ENCODE measurements around the gene TLE1. TPM values are rescaled to one million over a fixed set of nuclear protein-coding genes. Genes with fewer than 3 reads are reported as not detected.

TLE1 gene
- total and polyA plus RNA-seq, 2 of the 4 experiments (the other 2 are of a cell fraction): 36.0 to 51.0 TPM

DNA sequence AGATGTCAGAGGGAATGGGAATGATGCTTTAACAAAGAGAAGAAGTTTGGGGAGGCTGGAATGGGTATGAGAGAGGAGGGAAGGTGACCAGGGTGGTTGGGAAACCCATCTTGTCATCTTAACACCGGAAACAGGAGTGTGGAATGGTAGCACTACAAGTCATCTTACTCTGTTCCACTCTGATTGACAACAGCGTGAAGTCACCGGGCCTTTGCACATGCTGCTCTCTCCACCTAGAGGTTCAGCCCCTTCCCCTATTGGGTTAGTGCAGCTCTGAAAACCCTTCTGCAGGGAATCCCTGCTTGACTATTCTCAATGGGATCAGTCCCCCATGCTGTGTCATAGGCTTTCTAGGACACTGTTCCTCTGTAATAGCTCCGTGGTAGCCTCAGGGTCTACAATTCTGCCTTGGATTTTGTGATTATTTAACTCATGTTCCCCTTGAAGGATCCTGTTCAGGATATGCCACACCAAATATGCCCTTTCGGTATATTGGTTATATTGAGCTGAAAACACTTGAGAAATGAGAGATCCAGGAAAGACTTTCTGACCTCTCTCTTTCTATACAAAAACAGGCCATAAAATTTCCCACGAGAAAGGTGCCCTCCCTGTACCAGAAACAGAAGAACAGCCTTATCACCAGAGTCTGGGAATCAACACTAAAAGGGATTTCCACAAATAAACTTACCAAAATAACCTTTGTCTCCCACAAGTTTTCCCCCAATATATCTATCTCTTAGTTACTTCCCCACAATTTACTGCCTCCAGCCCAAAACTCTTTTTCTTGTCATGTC is 86.3 kb downstream of the TLE1 start:
- intact Hi-C loops (cut with micrococcal nuclease): no loop called here
- H3K4ac ChIP-seq (ENCODE audit: low read depth, low read length): peak overlapping the region; percentile 64
- no peak for TF ChIP-seq MAZ (IDR thresholded peaks at IDR 0.05; ENCODE audit: borderline replicate concordance, low read depth, low read length)
- no peak for TF ChIP-seq NFE2L2 (IDR thresholded peaks at IDR 0.05; ENCODE audit: low read depth, low read length)
- no peak for TF ChIP-seq SMC3 (IDR thresholded peaks at IDR 0.05; ENCODE audit: low read depth, low read length)
- TF ChIP-seq, protein P1, sequence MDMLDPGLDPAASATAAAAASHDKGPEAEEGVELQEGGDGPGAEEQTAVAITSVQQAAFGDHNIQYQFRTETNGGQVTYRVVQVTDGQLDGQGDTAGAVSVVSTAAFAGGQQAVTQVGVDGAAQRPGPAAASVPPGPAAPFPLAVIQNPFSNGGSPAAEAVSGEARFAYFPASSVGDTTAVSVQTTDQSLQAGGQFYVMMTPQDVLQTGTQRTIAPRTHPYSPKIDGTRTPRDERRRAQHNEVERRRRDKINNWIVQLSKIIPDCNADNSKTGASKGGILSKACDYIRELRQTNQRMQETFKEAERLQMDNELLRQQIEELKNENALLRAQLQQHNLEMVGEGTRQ (IDR thresholded peaks at IDR 0.05; ENCODE audit: low read depth, low read length): no peak
- TF ChIP-seq CEBPB (IDR thresholded peaks at IDR 0.05; ENCODE audit: low read depth, low read length): no peak
- TF ChIP-seq, protein P2, sequence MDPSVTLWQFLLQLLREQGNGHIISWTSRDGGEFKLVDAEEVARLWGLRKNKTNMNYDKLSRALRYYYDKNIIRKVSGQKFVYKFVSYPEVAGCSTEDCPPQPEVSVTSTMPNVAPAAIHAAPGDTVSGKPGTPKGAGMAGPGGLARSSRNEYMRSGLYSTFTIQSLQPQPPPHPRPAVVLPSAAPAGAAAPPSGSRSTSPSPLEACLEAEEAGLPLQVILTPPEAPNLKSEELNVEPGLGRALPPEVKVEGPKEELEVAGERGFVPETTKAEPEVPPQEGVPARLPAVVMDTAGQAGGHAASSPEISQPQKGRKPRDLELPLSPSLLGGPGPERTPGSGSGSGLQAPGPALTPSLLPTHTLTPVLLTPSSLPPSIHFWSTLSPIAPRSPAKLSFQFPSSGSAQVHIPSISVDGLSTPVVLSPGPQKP (IDR thresholded peaks at IDR 0.05; ENCODE audit: borderline replicate concordance, low read depth, low read length): no peak
- TF ChIP-seq RAD21 (IDR thresholded peaks at IDR 0.05; ENCODE audit: low read length): no peak
- no peak for TF ChIP-seq MAFK (IDR thresholded peaks at IDR 0.05; ENCODE audit: low read depth, low read length)
- TF ChIP-seq RFX5 (IDR thresholded peaks at IDR 0.05; ENCODE audit: low read depth, low read length): no peak
- no peak for TF ChIP-seq FOS (IDR thresholded peaks at IDR 0.05; ENCODE audit: low read depth, low read length)
- no peak for TF ChIP-seq RCOR1 (IDR thresholded peaks at IDR 0.05; ENCODE audit: insufficient replicate concordance, low read length)
- TF ChIP-seq CHD1 (IDR thresholded peaks at IDR 0.05; ENCODE audit: low read depth, low read length): no peak
- no peak for TF ChIP-seq POLR2A (IDR thresholded peaks at IDR 0.05; ENCODE audit: low read depth, low read length)
- TF ChIP-seq BHLHE40 (IDR thresholded peaks at IDR 0.05; ENCODE audit: low read depth, low read length): no peak
- TF ChIP-seq MXI1 (IDR thresholded peaks at IDR 0.05; ENCODE audit: borderline replicate concordance, low read depth, low read length): no peak

More for the DNA sequence above, 86.3 kb downstream of the TLE1 start:
- CTCF ChIA-PET: interaction anchor here (0.6 kb wide), 1 partner anchor 101 kb away, joined by 3 read pairs; no protein-coding TSS in a partner anchor
- in situ Hi-C loops (cut with MboI; ENCODE audit: low sequenced_read_pairs) (no loop called here), dilution Hi-C loops (cut with HindIII; ENCODE audit: low sequenced_read_pairs, unreplicated experiment) (no loop called here)
- Histone ChIP-seq H2AK5ac (ENCODE audit: low read depth, low read length) (peak overlapping the region; percentile 50; the same call in 1 of the 2 replicates), H3K27ac (ENCODE audit: insufficient read depth, low read length) (no peak overlapping the region), H3K4me1 (ENCODE audit: control insufficient read depth, insufficient read depth, low read length) (peaks cover 10% of the 10 kb centered on the region), H3K36me3 (ENCODE audit: control insufficient read depth, insufficient read depth, low read length) (peaks cover 35% of the 10 kb centered on the region), H3K4me3 (ENCODE audit: insufficient read depth, low read depth, low read length) (no peak overlapping the region), H2AFZ (replicated peaks; ENCODE audit: low read length, poor library complexity) (no peak overlapping the region), H2BK120ac (ENCODE audit: low read depth, low read length) (peak overlapping the region; percentile 63), H4K5ac (ENCODE audit: low read depth, low read length) (peak overlapping the region; percentile 47), H4K91ac (ENCODE audit: insufficient read depth, low read depth, low read length) (peak overlapping the region; percentile 27; the same call in 1 of the 2 replicates), H2AK9ac (replicated peaks; ENCODE audit: low read depth, low read length, poor library complexity) (no peak overlapping the region), H3K27me3 (ENCODE audit: control insufficient read depth, insufficient read depth, low read length) (no peaks in the 10 kb centered on the region), H4K20me1 (ENCODE audit: insufficient read depth, low read length) (0 out of 2 replicates have a peak, but pooled peaks cover 3% of the 10 kb centered on the region), H2BK15ac (ENCODE audit: low read depth, low read length) (peak overlapping the region; percentile 4; the same call in 2 of the 3 replicates), H3K4me2 (ENCODE audit: low read depth, low read length) (no peak overlapping the region), H3K9ac (ENCODE audit: low read depth, low read length) (no peak overlapping the region), H4K8ac (ENCODE audit: low read depth in 2 of 2, low read length in 2 of 2) (no peak overlapping the region), H3K79me1 (ENCODE audit: low read depth in 1 of 2, low read length in 2 of 2) (peaks cover 3 to 24% of the 10 kb centered on the region in 2 experiments; a peak in 2 of 4 replicates), H3K9me3 (ENCODE audit: control insufficient read depth, insufficient read depth, low read length) (no peaks in the 10 kb centered on the region), H3K18ac (ENCODE audit: low read depth, low read length) (peak overlapping the region; percentile 73), H3K56ac (ENCODE audit: extremely low read depth, insufficient read depth, low read length) (no peak overlapping the region), H3K9me1 (ENCODE audit: insufficient read depth, low read length) (peaks cover 17% of the 10 kb centered on the region), H2BK20ac (ENCODE audit: low read depth, low read length) (peak overlapping the region; percentile 76), H3K23ac (ENCODE audit: low read depth, low read length) (no peak overlapping the region), H2BK5ac (ENCODE audit: low read depth, low read length, poor library complexity, severe bottlenecking) (no peak overlapping the region), H3K14ac (replicated peaks; ENCODE audit: low read depth, low read length) (no peak overlapping the region)
- DNase-seq (no peak), ATAC-seq (ENCODE audit: low read depth) (no peak)
- no CpG with 5 or more reads among the region's 6 CpGs for WGBS, 2 experiments (ENCODE audit: extremely low coverage in 2 of 2, insufficient read length in 1 of 2)
- POLR2A ChIA-PET (ENCODE audit: unreplicated experiment): no interaction called here
- BruUV-seq (replicated peaks): no TSS peak

Data from IMR-90 (cell line).